ENCODE results near the gene BRD1.

The BRD1 gene

GRCh38 chr22:49814164-49814686, 13.4 kb downstream of the BRD1 start:
- ChIA-PET CTCF (no interaction called here), POLR2A (no interaction called here)
- no peak for TF ChIP-seq CTCF (IDR thresholded peaks at IDR 0.05; ENCODE audit: insufficient read depth, low read length, missing control alignments)
- DNase-seq (ENCODE audit: low read depth, low spot score) = no peak
- H3K4me3 ChIP-seq (ENCODE audit: low read depth, low read length) = no peak overlapping the region

- CTCF ChIA-PET = interaction anchor here (2.7 kb wide), 1 partner anchor 8 kb away, joined by 8 read pairs; no protein-coding TSS in a partner anchor
- no peak for DNase-seq (ENCODE audit: low read depth, low spot score)
- no peak for TF ChIP-seq CTCF (IDR thresholded peaks at IDR 0.05; ENCODE audit: insufficient read depth, low read length, missing control alignments)
- no peak overlapping the region for H3K4me3 ChIP-seq (ENCODE audit: low read depth, low read length)
- POLR2A ChIA-PET = interaction anchor here (0.7 to 1.3 kb wide), 3 partner anchors 8 to 13 kb away, joined by 3 to 4 read pairs (median 3); no protein-coding TSS in a partner anchor
Measured at GRCh38 chr22:49812838-49813237, 14.8 kb downstream of the BRD1 start.

- no peak overlapping the region for H3K4me3 ChIP-seq (ENCODE audit: low read depth, low read length)
- DNase-seq (ENCODE audit: low read depth, low spot score) = no peak
- ChIA-PET CTCF (interaction anchor here (2.7 kb wide), 1 partner anchor 10 kb away, joined by 8 read pairs; no protein-coding TSS in a partner anchor), POLR2A (interaction anchor here (1.3 kb wide), 1 partner anchor 14 kb away, joined by 3 read pairs; no protein-coding TSS in a partner anchor)
- TF ChIP-seq CTCF (IDR thresholded peaks at IDR 0.05; ENCODE audit: insufficient read depth, low read length, missing control alignments) = no peak
Measured at GRCh38 chr22:49811020-49811791, 16.5 kb downstream of the BRD1 start.

GRCh38 chr22:49810363-49811019, 17.2 kb downstream of the BRD1 start:
- DNase-seq (ENCODE audit: low read depth, low spot score) = no peak
- H3K4me3 ChIP-seq (ENCODE audit: low read depth, low read length) = no peak overlapping the region
- TF ChIP-seq CTCF (IDR thresholded peaks at IDR 0.05; ENCODE audit: insufficient read depth, low read length, missing control alignments) = no peak
- POLR2A ChIA-PET = no interaction called here
- CTCF ChIA-PET = interaction anchor here (1.5 to 2.7 kb wide), 2 partner anchors 10 kb away, joined by 3 to 8 read pairs; no protein-coding TSS in a partner anchor

GRCh38 chr22:49807780-49808708, 19.6 kb downstream of the BRD1 start:
- CTCF ChIA-PET = no interaction called here
- TF ChIP-seq CTCF (IDR thresholded peaks at IDR 0.05; ENCODE audit: insufficient read depth, low read length, missing control alignments) = no peak
- POLR2A ChIA-PET = no interaction called here
- DNase-seq (ENCODE audit: low read depth, low spot score) = no peak
- no peak overlapping the region for H3K4me3 ChIP-seq (ENCODE audit: low read depth, low read length)
